ENCODE data around the gene RPS14.

The RPS14 gene

GRCh38 chr5:150412319-150413175 is 37.0 kb downstream of the RPS14 start, which contains the start of gene CD74:
TSS of gene CD74 (minus strand) at chr5:150412910. CDS start at chr5:150412749, 161 bp downstream.
- no peak for FAIRE-seq

- FAIRE-seq, result no peak
Observed at GRCh38 chr5:150411245-150411979, 38.1 kb downstream of the RPS14 start.

DNA sequence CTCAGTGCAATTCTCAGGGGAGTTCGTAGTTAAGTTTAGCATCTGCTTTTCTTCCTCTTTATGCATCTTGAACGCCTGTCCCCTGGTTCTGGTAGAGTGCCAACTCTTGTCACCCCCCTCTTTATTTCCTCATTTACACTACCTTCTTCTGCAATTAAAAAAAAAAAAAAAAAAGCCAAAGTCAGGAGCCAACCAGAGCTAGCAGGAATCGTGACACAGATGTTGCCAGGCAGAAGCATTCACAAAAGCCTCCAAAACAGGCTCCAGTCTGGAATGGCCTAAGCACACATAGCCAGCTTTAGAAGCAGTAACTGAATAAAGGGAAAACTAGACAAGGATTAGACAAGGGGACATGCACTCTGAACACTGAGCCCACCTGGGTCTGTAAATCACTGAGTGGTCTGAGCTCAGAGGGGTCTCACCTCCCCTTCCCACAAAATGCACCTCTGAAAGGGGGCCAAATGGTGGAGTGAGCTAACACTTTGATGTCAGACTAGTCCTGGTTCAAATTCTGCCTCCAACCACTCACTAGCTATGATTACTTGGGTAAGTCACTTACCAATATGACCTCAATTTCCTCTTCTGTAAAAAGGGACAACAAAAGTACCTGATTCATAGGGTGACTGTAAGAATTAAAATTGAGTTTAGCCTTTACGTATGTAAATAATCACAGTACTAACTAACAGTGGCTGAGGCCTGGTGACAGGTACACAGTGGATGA is 38.9 kb downstream of the RPS14 start:
- peak; percentile 89 for FAIRE-seq

GRCh38 chr5:150409638-150410523 is 39.7 kb downstream of the RPS14 start:
- peak; percentile 92 for FAIRE-seq

DNA sequence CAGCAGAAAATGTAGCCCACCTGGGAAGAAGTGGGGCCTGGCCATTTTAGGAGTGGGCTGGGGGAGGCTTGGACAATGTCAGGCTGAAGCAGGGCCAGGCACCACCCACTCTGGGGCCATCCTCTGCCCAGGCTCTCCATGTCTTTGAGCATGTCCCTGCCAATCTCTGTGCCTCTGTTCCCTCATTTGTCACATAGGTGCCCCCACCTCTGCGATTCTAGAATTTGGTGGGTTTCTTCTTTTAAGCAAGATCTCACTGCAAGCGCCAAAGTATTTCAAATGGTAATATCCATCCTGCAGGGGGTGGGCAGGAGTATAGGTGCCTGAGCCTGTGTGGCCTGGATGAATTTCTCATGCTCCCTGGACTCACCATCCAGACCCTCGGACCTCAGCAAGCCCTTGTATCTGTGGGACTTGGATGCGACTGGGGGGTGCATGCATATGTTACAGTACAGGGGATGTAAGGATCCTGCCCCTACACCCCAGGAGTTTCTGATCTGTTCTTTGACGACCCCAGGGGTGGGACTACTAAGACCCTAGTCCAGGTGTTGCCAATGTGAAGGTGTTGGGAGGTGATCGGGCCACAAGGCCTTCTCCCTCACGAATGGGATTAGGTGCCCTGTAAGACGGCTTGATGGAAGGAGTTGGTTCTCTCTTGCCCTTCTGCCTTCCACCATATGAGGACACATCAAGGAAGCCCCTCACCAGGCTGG is 41.2 kb downstream of the RPS14 start:
- no peak for FAIRE-seq

- FAIRE-seq, result no peak
Observed at GRCh38 chr5:150407096-150407720, 42.3 kb downstream of the RPS14 start.

GRCh38 chr5:150406723-150407095 is 42.8 kb downstream of the RPS14 start:
- no peak for FAIRE-seq

- FAIRE-seq, result no peak
Observed at GRCh38 chr5:150406103-150406722, 43.3 kb downstream of the RPS14 start.

DNA sequence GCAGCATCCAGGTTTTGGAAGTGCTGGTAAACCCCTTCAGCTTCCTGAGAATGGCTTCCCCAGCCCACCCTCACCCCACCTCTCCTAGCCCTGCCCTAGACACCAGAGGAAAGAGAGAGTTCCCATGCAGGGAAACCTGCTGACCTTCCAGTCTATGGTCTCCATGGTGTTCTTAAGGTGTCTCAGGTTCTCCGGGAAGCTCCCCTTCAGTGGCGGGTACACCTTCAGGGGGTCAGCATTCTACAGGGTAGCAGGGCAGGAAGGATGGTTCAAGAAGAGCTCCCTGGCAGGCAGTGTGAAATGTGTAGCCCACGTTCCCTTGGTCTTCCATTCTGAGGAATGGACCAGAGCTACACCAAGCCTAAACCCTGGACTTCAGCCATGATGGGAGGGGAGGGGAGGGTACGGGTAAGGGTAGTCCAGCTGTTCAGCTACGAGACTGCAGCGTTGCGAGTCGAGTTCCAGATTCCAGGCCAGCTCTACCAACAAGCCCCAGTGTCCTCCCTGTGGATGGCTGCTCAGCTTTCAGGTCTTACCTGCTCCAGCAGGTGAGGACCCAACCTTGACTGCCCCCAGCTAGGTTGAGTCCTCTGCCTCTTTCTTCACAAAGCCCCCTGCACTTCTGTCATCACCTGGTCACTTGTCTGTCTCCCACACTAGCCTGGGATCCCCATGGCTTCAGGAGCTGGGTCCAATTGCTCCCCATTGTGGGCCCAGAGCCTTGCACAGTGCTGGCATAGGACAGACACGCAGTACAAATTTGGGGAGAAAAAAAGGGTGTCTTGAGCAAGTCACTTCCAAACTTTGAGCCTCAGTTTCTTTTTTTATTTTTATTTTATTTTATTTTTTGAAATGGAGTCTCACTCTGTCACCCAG is 44.4 kb downstream of the RPS14 start:
- FAIRE-seq, result no peak

DNA sequence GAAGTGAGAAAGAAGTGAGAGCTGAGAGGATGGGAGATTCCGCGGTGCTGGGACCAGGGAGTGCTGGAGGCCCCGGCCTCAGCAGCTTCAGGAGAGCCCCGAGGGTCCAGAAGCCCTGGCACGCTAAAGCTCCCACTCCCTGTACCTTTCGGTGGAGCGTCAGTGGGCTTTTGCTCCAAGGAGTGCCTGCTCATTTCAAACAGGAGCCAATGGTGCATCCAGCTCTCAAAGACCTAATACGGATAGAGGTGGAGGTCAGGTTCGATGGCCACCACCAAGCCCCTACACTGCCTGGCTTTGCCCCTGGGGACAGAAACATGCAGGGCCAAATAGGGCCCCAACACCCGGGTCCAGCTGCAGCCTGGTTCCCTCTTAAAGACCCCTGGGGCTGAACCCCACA is 45.0 kb downstream of the RPS14 start:
- FAIRE-seq, result no peak

GRCh38 chr5:150404121-150404520 is 45.4 kb downstream of the RPS14 start:
- no peak for FAIRE-seq

GRCh38 chr5:150402901-150403342 is 46.6 kb downstream of the RPS14 start:
- FAIRE-seq, result no peak

- no peak for FAIRE-seq
Observed at GRCh38 chr5:150402229-150402773, 47.2 kb downstream of the RPS14 start.

GRCh38 chr5:150401376-150402228 is 47.9 kb downstream of the RPS14 start:
- FAIRE-seq, result no peak

DNA sequence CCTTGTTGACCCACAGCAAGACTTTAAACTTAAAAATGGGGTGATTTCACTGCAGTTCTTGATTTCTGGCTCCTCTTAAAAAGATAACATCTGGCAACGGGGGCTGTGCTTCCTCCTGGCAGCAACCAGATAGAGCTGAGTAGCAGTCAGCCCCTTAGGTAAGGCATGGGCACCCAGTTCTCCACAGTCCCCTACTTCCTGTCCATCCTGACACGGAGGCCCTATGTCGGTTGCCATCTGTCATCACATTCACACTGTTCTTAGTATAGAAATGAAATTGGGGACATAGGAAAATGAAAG is 48.5 kb downstream of the RPS14 start:
- no peak for FAIRE-seq

DNA sequence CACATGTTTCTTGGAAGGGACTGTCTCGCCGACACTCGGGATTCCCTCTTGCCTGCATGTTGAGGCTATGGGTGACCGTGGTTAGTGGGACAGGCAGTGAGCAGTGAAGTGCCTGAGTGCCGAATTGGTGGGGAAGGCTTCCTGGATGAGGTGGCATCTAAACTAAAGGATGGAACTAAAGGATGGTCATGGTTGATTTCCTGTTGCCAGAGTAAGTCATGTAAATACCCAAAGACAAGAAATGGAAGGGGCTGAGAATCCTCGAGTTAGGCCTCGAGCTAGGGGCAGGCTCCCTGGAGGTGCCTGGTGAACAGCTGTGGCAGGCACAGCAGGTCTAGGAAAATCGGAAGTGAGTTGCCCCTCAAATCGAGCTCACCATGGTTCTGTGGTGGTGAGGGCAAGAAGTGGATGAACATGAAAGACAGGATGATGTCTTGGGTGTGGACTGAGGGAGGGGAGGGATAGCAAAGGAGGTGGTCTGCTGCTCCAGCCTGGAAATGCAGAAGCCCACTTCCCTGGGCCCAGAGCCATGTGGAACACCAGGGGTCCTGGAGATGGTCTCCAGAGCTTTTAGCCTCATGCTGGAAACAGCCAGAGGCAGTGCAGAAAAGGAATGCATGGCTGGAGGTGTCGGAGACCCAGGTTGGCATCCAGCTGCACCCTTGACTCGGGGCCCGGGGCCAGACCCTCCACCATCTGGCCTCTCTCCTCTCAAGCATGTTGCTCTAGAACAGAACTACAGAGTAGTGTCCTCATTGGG is 49.0 kb downstream of the RPS14 start:
- no peak for FAIRE-seq

DNA sequence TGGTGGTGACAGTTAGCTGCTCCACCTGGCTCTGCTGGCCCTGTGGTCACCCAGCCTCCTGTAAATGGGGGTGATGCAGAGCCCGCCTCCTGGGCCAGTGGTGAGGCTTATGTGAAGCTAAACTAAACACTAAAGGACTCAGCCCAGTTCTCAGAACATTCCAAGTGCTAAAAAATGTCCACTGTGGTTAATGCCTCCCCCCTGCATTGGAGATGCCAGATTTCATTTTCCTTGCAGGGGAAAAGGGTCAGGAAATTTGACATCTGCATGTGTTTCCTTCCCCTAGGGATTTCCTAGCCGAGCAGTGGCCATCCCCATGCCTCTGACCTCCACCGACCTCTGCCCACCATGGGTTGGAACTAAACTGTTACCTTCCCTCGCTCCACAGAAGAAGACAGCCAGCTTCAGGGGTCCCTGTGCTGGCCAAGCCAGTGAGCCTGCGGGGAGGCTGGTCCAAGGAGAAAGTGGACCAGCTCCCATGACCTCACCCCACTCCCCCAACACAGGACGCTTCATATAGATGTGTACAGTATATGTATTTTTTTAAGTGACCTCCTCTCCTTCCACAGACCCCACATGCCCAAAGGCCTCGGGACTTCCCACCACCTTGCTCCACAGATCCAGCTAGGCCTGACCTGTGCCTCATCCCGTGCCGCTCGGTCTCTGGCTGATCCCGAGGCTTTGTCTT is 49.9 kb downstream of the RPS14 start:
- FAIRE-seq, result no peak

Data from islet of Langerhans (tissue), 1 donor.